Calu3 (cell line): ENCODE data around the gene PTPRN2. TPM values are rescaled to one million over a fixed set of nuclear protein-coding genes. Genes with fewer than 3 reads are reported as not detected.

ENCODE experiments used
- BruUV-seq: library from RNA; stranded (reverse); fragments of 400-500 nt; replicated peaks from 2 replicates; lab custom pipeline; 2021; lab: Mats Ljungman, UMichigan
- CTCF ChIA-PET: fragments of 300-600 bp; sonication (Branson Sonifier 250); formaldehyde crosslinking; loops from one replicate; lab custom pipeline; 2022; ENCODE audit warnings: antibody characterized with exemption; lab: Charles Lee
- DNase-seq: peaks from one replicate; pipeline ENCODE4 v3.0.0; 2022
- H3K27ac Mint-ChIP-seq: one replicate; pipeline ENCODE4 v1.8.0; 2022; ENCODE audit warnings: mixed read lengths; ENCODE audit not compliant: unreplicated experiment
- H3K27me3 Mint-ChIP-seq: one replicate; pipeline ENCODE4 v1.8.0; 2022; ENCODE audit warnings: mixed read lengths; ENCODE audit not compliant: unreplicated experiment
- H3K36me3 Mint-ChIP-seq: one replicate; pipeline ENCODE4 v1.8.0; 2022; ENCODE audit warnings: mild to moderate bottlenecking, moderate library complexity, mixed read lengths; ENCODE audit not compliant: insufficient read depth, unreplicated experiment
- H3K4me1 Mint-ChIP-seq: one replicate; pipeline ENCODE4 v1.8.0; 2022; ENCODE audit warnings: mild to moderate bottlenecking, low read depth, mixed read lengths; ENCODE audit not compliant: unreplicated experiment
- H3K4me3 Mint-ChIP-seq: one replicate; pipeline ENCODE4 v1.8.0; 2022; ENCODE audit warnings: mild to moderate bottlenecking, low read depth, moderate library complexity, mixed read lengths; ENCODE audit not compliant: unreplicated experiment
- H3K9me3 Mint-ChIP-seq: one replicate; pipeline ENCODE4 v1.8.0; 2022; ENCODE audit warnings: low read depth, mixed read lengths; ENCODE audit not compliant: unreplicated experiment
- CTCF ChIP-seq: fragments of 200-600 bp; IDR thresholded peaks from one replicate; pipeline ENCODE4 v1.8.0; 2022; ENCODE audit warnings: antibody characterized with exemption; ENCODE audit not compliant: unreplicated experiment
- intact Hi-C: fragments of 100-400 bp; cut with micrococcal nuclease; formaldehyde crosslinking; loops from one replicate; pipeline ENCODE4 v1.10.0; 2022; ENCODE audit not compliant: unreplicated experiment
- total RNA-seq: library from RNA; stranded (reverse); gene quantifications from 2 replicates; pipeline ENCODE4 v1.2.3, GENCODE V29; 2022

PTPRN2 gene
- total RNA-seq, 1 experiment from 2014 or later: 2.0 TPM

- Mint-ChIP-seq H3K4me3 (no peak overlapping the region), H3K27me3 (no peaks in the 10 kb centered on the region), H3K36me3 (peaks cover 5% of the 10 kb centered on the region), H3K27ac (no peak overlapping the region), H3K4me1 (no peaks in the 10 kb centered on the region), H3K9me3 (peaks cover 3% of the 10 kb centered on the region)
- no TSS peak for BruUV-seq
- CTCF ChIA-PET: no interaction called here
- no peak for DNase-seq
- intact Hi-C loops: no loop called here
- no peak for TF ChIP-seq CTCF
Measured at GRCh38 chr7:158411232-158411950, 176.2 kb downstream of the PTPRN2 start.

GRCh38 chr7:158410720-158411119 is 176.9 kb downstream of the PTPRN2 start:
- H3K27me3 Mint-ChIP-seq: no peaks in the 10 kb centered on the region
- H3K27ac Mint-ChIP-seq: no peak overlapping the region

GRCh38 chr7:158409816-158410330 is 177.8 kb downstream of the PTPRN2 start:
- intact Hi-C loops: no loop called here
- H3K36me3 Mint-ChIP-seq: peaks cover 5% of the 10 kb centered on the region
- CTCF ChIA-PET: interaction anchor here (0.5 kb wide), 1 partner anchor 23 kb away, joined by 3 read pairs; no protein-coding TSS in a partner anchor
- H3K27me3 Mint-ChIP-seq: no peaks in the 10 kb centered on the region
- TF ChIP-seq CTCF: no peak
- no TSS peak for BruUV-seq
- no peak overlapping the region for H3K4me3 Mint-ChIP-seq
- no peak for DNase-seq
- H3K4me1 Mint-ChIP-seq: no peaks in the 10 kb centered on the region
- peaks cover 3% of the 10 kb centered on the region for H3K9me3 Mint-ChIP-seq
- H3K27ac Mint-ChIP-seq: no peak overlapping the region

More at GRCh38 chr7:158410720-158411119, 176.9 kb downstream of the PTPRN2 start:
- no TSS peak for BruUV-seq
- Mint-ChIP-seq H3K9me3 (peaks cover 3% of the 10 kb centered on the region), H3K4me3 (no peak overlapping the region), H3K36me3 (peaks cover 5% of the 10 kb centered on the region), H3K4me1 (no peaks in the 10 kb centered on the region)
- no peak for DNase-seq
- TF ChIP-seq CTCF: no peak
- CTCF ChIA-PET: no interaction called here
- intact Hi-C loops: no loop called here

GRCh38 chr7:158409120-158409519 is 178.5 kb downstream of the PTPRN2 start:
- peaks cover 2% of the 10 kb centered on the region for H3K9me3 Mint-ChIP-seq
- no peak for TF ChIP-seq CTCF
- DNase-seq: no peak
- no peak overlapping the region for H3K27ac Mint-ChIP-seq
- H3K27me3 Mint-ChIP-seq: no peaks in the 10 kb centered on the region
- CTCF ChIA-PET: no interaction called here
- H3K4me3 Mint-ChIP-seq: no peak overlapping the region
- intact Hi-C loops: no loop called here
- H3K4me1 Mint-ChIP-seq: no peaks in the 10 kb centered on the region
- H3K36me3 Mint-ChIP-seq: peaks cover 5% of the 10 kb centered on the region
- no TSS peak for BruUV-seq
